ENCODE measurements around the gene RPUSD2. TPM values are rescaled to one million over a fixed set of nuclear protein-coding genes. Genes with fewer than 3 reads are reported as not detected.

The RPUSD2 gene
- 17.6 TPM for total RNA-seq

- DNase-seq = peak; percentile 97
Measured at GRCh38 chr15:40569129-40569953, at the start of gene RPUSD2. RPUSD2 (plus strand) TSS chr15:40569299; CDS start chr15:40569338, 39 bp downstream.

GRCh38 chr15:40523611-40524010 is 45.5 kb upstream of the RPUSD2 start:
- no peak for DNase-seq

GRCh38 chr15:40525855-40526254 is 43.2 kb upstream of the RPUSD2 start:
- no peak for DNase-seq

- DNase-seq = no peak
Measured at GRCh38 chr15:40528801-40529200, 40.3 kb upstream of the RPUSD2 start.

- no peak for DNase-seq
Measured at GRCh38 chr15:40533763-40534364, 35.2 kb upstream of the RPUSD2 start.

GRCh38 chr15:40534371-40534770 is 34.7 kb upstream of the RPUSD2 start:
- DNase-seq = no peak

GRCh38 chr15:40536501-40536900 is 32.6 kb upstream of the RPUSD2 start:
- DNase-seq = peak; percentile 71

GRCh38 chr15:40538976-40539375 is 30.1 kb upstream of the RPUSD2 start:
- DNase-seq = peak; percentile 13

- no peak for DNase-seq
Measured at GRCh38 chr15:40543082-40543481, 26.0 kb upstream of the RPUSD2 start.

GRCh38 chr15:40543631-40544294 is 25.3 kb upstream of the RPUSD2 start:
- no peak for DNase-seq

GRCh38 chr15:40545457-40545856 is 23.6 kb upstream of the RPUSD2 start:
- no peak for DNase-seq

GRCh38 chr15:40548610-40549009 is 20.5 kb upstream of the RPUSD2 start:
- DNase-seq = no peak

GRCh38 chr15:40549894-40550293 is 19.2 kb upstream of the RPUSD2 start:
- DNase-seq = peak; percentile 29

- DNase-seq = no peak
Measured at GRCh38 chr15:40550341-40551037, 18.6 kb upstream of the RPUSD2 start.

GRCh38 chr15:40554161-40554525 is 15.0 kb upstream of the RPUSD2 start:
- no peak for DNase-seq

GRCh38 chr15:40555876-40556275 is 13.2 kb upstream of the RPUSD2 start:
- no peak for DNase-seq

- no peak for DNase-seq
Measured at GRCh38 chr15:40558952-40559742, 10.0 kb upstream of the RPUSD2 start.

GRCh38 chr15:40562691-40563090 is 6.4 kb upstream of the RPUSD2 start:
- DNase-seq = peak; percentile 8

GRCh38 chr15:40563426-40563825 is 5.7 kb upstream of the RPUSD2 start:
- no peak for DNase-seq

- DNase-seq = peak; percentile 99
Measured at GRCh38 chr15:40564591-40565332, 4.3 kb upstream of the RPUSD2 start, which contains the start of gene CCDC32. CCDC32 (minus strand) TSS chr15:40565042; CDS start chr15:40563015, 2,027 bp downstream.

Data from tongue (tissue), 2 donors.